Left ventricle myocardium inferior (tissue), 1 donor: ENCODE data around the gene PHC1. TPM values are rescaled to one million over a fixed set of nuclear protein-coding genes. Genes with fewer than 3 reads are reported as not detected.
A peak's percentile ranks its signal among the peaks of the same experiment; 100 is the strongest.

Source experiments
- DNase-seq: peaks from one replicate; pipeline ENCODE4 v3.0.0-alpha.2; 2020
- H3K27ac ChIP-seq: fragments of 200-600 bp; replicated peaks from 2 replicates; pipeline ENCODE4 v1.8.0; 2021
- H3K27me3 ChIP-seq: fragments of 200-600 bp; 2 replicates; pipeline ENCODE4 v1.8.0; 2021; ENCODE audit warnings: low read depth
- H3K36me3 ChIP-seq: fragments of 200-600 bp; 2 replicates; pipeline ENCODE4 v1.8.0; 2021
- H3K4me1 ChIP-seq: fragments of 200-600 bp; 2 replicates; pipeline ENCODE4 v1.8.0; 2021
- H3K4me3 ChIP-seq: fragments of 200-600 bp; 2 replicates; pipeline ENCODE4 v1.8.0; 2021; ENCODE audit warnings: mild to moderate bottlenecking, moderate library complexity
- H3K9me3 ChIP-seq: fragments of 200-600 bp; replicated peaks from 2 replicates; pipeline ENCODE4 v1.8.0; 2021
- intact Hi-C: fragments of 100-400 bp; cut with micrococcal nuclease; formaldehyde crosslinking; loops from one replicate; pipeline ENCODE4 v1.11.0; 2022
- total RNA-seq: library from RNA; stranded (reverse); fragmentation: NEBNext Ultra II Directional; extraction: Animal tissue kit (Norgen Biotek cat#: 25700); gene quantifications from one replicate; pipeline ENCODE4 v1.2.1, GENCODE V29; 2021
- TF ChIP-seq, protein P1 (sequence below): fragments of 200-600 bp; IDR thresholded peaks from 2 replicates; pipeline ENCODE4 v1.8.0; 2021; ENCODE audit warnings: antibody characterized with exemption, mild to moderate bottlenecking, borderline replicate concordance
- donor health status: DM: no; HTN: yes; CAD: no; lungs with severe emphysema.

PHC1 gene
- total RNA-seq, 1 donor from 2014 or later: 23.4 TPM

DNA sequence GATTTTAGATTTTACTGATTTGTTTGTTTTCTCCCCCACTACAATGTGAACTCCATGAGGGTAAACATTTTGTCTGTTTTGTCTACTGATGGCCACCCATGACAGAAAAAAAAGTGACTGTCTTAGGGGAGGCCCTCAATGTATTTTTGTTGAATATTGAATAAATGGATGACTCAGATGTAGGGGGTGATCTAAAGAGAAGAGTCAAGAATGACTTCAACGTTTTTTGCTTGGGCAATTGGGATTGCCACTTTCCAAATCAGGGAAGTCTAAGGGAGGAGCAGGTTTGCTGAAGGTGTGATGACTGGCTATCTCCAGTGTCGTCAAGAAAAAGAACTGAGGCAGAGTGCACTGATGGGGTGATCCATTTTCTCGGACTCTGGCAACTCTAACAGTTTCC is 10.7 kb upstream of the PHC1 start:
- Histone ChIP-seq H3K36me3 (no peaks in the 10 kb centered on the region), H3K4me1 (peaks cover 9% of the 10 kb centered on the region), H3K27ac (peak overlapping the region; percentile 77)

DNA sequence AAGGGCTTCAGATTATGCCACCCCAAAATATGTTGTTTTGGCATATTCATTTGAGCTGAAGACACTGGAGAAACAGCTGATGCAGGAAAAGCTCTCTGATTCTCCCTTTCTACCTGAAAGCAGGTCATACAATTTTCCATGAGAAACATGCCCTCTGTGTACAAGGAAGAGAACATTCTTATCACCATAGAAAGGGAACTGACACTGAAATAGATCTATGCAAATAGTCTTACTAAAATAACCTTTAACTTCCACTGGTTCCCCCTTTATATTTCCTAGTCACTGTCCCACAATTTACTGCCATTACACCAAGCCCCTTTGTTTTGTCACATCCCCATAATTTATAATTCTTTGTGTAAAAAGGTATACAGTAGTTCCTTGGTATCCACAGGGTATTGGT is 9.6 kb upstream of the PHC1 start:
- Histone ChIP-seq H3K4me3 (peak overlapping the region; percentile 33), H3K27me3 (no peaks in the 10 kb centered on the region), H3K27ac (peak overlapping the region; percentile 77), H3K36me3 (no peaks in the 10 kb centered on the region), H3K9me3 (no peaks in the 10 kb centered on the region), H3K4me1 (peaks cover 10% of the 10 kb centered on the region)
- intact Hi-C loops: no loop called here
- DNase-seq: no peak
- TF ChIP-seq, protein P1, sequence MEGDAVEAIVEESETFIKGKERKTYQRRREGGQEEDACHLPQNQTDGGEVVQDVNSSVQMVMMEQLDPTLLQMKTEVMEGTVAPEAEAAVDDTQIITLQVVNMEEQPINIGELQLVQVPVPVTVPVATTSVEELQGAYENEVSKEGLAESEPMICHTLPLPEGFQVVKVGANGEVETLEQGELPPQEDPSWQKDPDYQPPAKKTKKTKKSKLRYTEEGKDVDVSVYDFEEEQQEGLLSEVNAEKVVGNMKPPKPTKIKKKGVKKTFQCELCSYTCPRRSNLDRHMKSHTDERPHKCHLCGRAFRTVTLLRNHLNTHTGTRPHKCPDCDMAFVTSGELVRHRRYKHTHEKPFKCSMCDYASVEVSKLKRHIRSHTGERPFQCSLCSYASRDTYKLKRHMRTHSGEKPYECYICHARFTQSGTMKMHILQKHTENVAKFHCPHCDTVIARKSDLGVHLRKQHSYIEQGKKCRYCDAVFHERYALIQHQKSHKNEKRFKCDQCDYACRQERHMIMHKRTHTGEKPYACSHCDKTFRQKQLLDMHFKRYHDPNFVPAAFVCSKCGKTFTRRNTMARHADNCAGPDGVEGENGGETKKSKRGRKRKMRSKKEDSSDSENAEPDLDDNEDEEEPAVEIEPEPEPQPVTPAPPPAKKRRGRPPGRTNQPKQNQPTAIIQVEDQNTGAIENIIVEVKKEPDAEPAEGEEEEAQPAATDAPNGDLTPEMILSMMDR: no peak

More for the DNA sequence above, 10.7 kb upstream of the PHC1 start:
- intact Hi-C loops: no loop called here
- TF ChIP-seq, protein P1: no peak
- Histone ChIP-seq H3K9me3 (no peaks in the 10 kb centered on the region), H3K4me3 (no peak overlapping the region), H3K27me3 (no peaks in the 10 kb centered on the region)
- DNase-seq: no peak

DNA sequence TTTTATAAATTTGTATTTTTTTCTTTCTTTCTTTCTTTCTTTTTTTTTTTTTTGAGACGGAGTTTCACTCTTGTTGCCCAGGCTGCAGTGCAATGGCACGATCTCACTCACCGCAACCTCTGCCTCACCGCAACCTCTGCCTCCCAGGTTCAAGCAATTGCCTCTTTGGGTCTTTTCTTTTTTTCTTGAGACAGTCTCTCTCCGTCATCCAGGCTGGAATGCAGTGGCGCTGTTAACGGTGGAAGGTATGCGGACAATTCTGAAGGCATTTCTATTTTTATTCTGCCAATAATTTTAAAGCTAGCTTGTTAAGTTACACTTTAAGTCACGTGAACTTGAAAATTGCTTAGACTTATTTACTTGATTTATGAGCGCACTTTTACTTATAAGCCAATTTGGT is 8.8 kb upstream of the PHC1 start:
- H3K4me3 ChIP-seq: peak overlapping the region; percentile 33
- H3K36me3 ChIP-seq: no peaks in the 10 kb centered on the region
- H3K9me3 ChIP-seq: no peaks in the 10 kb centered on the region
- H3K4me1 ChIP-seq: peaks cover 13% of the 10 kb centered on the region
- peak overlapping the region; percentile 77 for H3K27ac ChIP-seq
- intact Hi-C loops: no loop called here
- TF ChIP-seq, protein P1: no peak
- H3K27me3 ChIP-seq: no peaks in the 10 kb centered on the region
- no peak for DNase-seq

DNA sequence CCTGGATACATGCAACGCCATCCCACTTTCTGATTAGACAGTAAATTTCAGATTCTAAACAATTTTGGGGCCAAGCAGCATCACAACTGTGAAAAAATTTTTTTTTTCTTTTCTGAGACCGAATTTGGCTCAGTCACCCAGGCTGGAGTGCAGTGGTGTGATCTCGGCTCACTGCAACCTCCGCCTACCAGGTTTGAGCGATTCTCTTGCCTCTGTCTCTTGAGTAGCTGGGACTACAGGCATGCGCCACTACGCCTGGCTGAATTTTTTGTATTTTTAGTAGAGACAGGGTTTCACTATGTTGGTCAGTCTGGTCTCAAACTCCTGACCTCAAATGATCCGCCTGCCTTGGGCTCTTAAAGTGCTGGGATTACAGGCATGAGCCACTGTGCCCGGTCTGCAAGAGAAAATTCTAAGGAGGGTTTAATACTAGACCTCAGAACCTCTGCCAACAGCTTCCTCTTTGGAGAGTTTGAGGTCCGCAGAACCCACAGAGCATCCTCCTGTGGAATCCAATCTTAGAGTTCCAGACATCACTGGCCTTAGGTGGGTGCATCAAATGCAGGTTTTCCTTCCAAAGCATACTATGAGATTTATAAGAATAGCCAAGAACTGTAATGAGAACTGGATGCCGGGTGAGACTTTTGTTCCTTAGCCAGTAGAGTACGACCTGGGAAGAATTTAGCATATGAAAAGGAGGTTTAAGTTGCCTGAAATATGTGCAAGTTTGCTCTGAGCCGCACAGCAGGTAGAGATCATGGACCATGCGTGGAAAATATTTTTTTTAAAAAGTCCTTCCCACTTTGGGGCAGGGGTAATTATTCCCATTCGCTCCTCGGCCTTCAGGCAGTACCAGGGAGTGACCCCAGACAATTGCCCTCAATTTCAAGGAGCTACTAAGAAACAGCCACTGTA is 7.8 kb upstream of the PHC1 start:
- DNase-seq: no peak
- TF ChIP-seq, protein P1: no peak
- peak overlapping the region; percentile 77 for H3K27ac ChIP-seq
- no peaks in the 10 kb centered on the region for H3K27me3 ChIP-seq
- H3K36me3 ChIP-seq: no peaks in the 10 kb centered on the region
- H3K4me3 ChIP-seq: no peak overlapping the region
- peaks cover 14% of the 10 kb centered on the region for H3K4me1 ChIP-seq
- no peaks in the 10 kb centered on the region for H3K9me3 ChIP-seq
- intact Hi-C loops: no loop called here

DNA sequence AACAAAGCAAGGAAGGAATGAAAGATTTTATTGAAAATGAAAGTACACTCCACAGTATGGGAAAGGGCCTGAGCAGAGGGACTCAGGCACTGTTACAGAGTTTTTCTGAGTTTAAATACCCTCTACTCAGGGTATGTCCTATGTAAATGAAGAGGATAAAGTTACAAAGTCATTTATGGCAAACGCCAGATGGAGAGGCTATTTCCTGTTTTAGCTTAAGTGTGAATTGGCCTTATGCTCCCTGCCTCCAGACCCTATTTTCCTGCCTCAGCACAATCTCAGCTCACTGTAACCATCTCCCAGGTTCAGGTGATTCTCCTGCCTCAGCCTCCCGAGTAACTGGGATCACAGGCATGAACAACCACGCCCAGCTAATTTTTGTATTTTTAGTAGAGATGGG is 6.8 kb upstream of the PHC1 start:
- peaks cover 24% of the 10 kb centered on the region for H3K4me1 ChIP-seq
- H3K27ac ChIP-seq: peak overlapping the region; percentile 22
- H3K36me3 ChIP-seq: no peaks in the 10 kb centered on the region

More for the DNA sequence above, 6.8 kb upstream of the PHC1 start:
- no peak for DNase-seq
- TF ChIP-seq, protein P1: no peak
- Histone ChIP-seq H3K9me3 (no peaks in the 10 kb centered on the region), H3K4me3 (no peak overlapping the region), H3K27me3 (no peaks in the 10 kb centered on the region)
- intact Hi-C loops: no loop called here
